Keratinocyte (primary cell): ENCODE results near the gene LHX4.

Experiments used
- CTCF ChIP-seq, 3 experiments: IDR thresholded peaks in 1 of 3; conservative IDR thresholded peaks in 1 of 3; optimal IDR thresholded peaks in 1 of 3; 2 replicates in 2 of 3; 3 replicates in 1 of 3; pipeline versions ENCODE3 to v1.5.1; 2011; ENCODE audit warnings: low read length in 3 of 3, mild to moderate bottlenecking in 3 of 3, moderate library complexity in 2 of 3, control low read depth in 1 of 3, inconsistent platforms in 1 of 3; ENCODE audit not compliant: insufficient read depth in 2 of 3; ENCODE audit errors: extremely low read depth in 1 of 3
- EZH2 ChIP-seq: IDR thresholded peaks from one replicate; pipeline ENCODE4 v1.6.1; 2012; ENCODE audit warnings: inconsistent platforms, mild to moderate bottlenecking, low read length, moderate library complexity

- TF ChIP-seq CTCF (optimal IDR thresholded peaks at IDR 0.05 in 1 of 3, IDR thresholded peaks at IDR 0.05 in 1 of 3, conservative IDR thresholded peaks at IDR 0.05 in 1 of 3; ENCODE audit: extremely low read depth in 1 of 3, insufficient read depth in 2 of 3, low read length in 3 of 3), result no peak
- no peak for TF ChIP-seq EZH2
Measured at GRCh38 chr1:180309338-180309737, 79.3 kb downstream of the LHX4 start.
